ENCODE measurements around the gene SMC5.
A peak's percentile ranks its signal among the peaks of the same experiment; 100 is the strongest.
"Not testable (repeated sequence)": the region's sequence is repeated elsewhere in the genome, so short reads cannot be mapped to it uniquely, and the experiment has no call there.

SMC5 gene

GRCh38 chr9:70258692-70259511 lies at the start of gene SMC5:
SMC5 (plus strand) TSS chr9:70258978; CDS start chr9:70259079, 101 bp downstream.
- DNase-seq (ENCODE audit: extremely low spot score, insufficient read length, low read depth): peak; percentile 83
- FAIRE-seq: peak; percentile 94

DNA sequence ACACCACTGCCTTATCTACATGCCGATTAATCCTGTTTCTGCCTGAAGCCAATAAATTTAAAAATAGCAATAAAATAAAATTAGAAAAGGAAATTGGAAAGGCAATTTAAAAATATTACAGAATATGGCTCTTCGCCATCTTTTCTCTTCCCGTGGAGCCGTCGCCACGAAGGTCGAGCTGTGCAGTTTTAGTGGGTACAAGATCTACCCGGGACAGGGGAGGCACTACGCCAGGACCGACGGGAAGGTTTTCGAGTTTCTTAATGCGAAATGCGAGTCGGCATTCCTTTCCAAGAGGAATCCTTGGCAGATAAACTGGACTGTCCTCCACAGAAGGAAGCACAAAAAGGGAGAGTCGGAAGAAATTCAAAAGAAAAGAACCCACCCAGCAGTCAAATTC lies 41.7 kb upstream of the SMC5 start:
- no peak for FAIRE-seq
- no peak for DNase-seq (ENCODE audit: extremely low spot score, insufficient read length, low read depth)

GRCh38 chr9:70218767-70219166 lies 40.0 kb upstream of the SMC5 start:
- DNase-seq (ENCODE audit: extremely low spot score, insufficient read length, low read depth) (no peak), FAIRE-seq (no peak)

- DNase-seq (ENCODE audit: extremely low spot score, insufficient read length, low read depth) (no peak), FAIRE-seq (no peak)
Measured at GRCh38 chr9:70220216-70220615, 38.6 kb upstream of the SMC5 start.

DNA sequence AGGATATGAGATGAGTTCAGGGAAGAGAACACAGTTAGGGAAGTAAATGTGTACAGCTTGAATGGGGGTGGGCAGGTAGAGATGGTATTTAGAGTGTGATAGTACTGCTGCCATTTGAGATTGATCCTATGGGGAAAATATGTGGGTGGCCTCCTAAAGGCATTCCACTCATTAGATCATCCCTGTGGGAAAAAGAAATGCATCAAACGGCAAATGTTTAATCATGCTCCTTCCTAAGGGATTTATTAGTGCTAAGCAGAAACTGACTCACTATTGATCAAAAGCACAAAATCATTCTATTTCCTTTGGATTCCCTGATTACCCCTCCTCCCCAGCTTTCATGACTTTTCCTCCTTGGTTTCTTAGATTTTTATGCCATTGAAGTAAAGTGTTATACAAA lies 36.4 kb upstream of the SMC5 start:
- FAIRE-seq: no peak
- no peak for DNase-seq (ENCODE audit: extremely low spot score, insufficient read length, low read depth)

GRCh38 chr9:70228118-70228517 lies 30.7 kb upstream of the SMC5 start:
- DNase-seq (ENCODE audit: extremely low spot score, insufficient read length, low read depth) (no peak), FAIRE-seq (no peak)

DNA sequence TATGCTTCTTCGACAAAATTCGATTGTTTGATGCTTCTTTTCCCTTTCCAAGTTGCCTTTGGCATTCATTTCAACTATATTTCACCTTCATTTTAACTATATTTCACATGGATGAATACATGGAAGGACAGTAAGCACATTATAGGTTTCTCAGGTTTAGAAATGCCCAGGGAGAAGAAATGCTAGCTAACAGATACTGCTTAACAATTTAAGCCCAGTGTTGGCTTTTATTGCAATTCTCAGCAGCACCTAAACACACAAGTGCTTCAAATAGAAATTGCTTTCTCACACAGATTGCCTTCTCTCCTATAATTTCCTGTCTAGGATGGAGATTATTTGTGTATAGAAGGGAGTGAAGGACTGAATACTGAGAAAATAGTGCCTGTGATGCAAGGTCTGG lies 30.2 kb upstream of the SMC5 start:
- DNase-seq (ENCODE audit: extremely low spot score, insufficient read length, low read depth): no peak
- no peak for FAIRE-seq

DNA sequence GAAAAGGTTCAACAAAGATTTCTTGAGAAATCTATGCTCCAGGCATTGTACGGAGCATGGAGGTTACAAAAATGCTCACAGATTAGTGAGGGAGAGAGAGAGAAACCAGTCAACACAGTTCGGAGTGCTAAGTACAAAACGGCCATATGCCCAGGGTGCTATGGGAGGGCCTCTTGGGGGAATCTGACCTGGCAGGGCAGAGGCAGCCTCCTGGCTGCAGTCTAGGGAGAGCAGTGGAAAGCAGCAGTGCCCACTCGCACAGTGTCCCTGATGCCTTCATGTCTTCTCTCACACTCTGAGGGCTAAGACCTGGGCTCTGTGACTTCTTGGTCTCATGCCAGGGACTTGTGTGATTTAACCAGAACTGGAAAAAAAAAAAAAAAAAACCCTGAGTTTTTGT lies 29.8 kb upstream of the SMC5 start:
- FAIRE-seq (no peak), DNase-seq (ENCODE audit: extremely low spot score, insufficient read length, low read depth) (no peak)

- no peak for DNase-seq (ENCODE audit: extremely low spot score, insufficient read length, low read depth)
- FAIRE-seq: no peak
Measured at GRCh38 chr9:70229579-70229978, 29.2 kb upstream of the SMC5 start.

GRCh38 chr9:70232476-70232875 lies 26.3 kb upstream of the SMC5 start:
- FAIRE-seq: no peak

DNA sequence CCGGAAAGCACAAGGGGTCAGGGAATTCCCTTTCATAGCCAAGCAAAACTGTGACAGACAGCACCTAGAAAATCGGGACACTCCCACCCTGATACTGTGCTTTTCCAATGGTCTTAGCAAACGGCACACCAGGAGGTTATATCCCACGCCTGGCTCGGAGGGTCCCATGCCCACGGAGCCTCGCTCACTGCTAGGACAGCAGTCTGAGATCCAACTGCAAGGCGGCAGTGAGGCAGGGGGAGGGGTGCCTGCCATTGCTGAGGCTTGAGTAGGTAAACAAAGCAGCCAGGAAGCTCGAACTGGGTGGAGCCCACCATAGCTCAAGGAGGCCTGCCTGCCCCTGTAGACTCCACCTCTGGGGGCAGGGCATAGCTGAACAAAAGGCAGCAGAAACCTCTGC lies 24.6 kb upstream of the SMC5 start:
- FAIRE-seq: not testable (repeated sequence)

More at GRCh38 chr9:70232476-70232875, 26.3 kb upstream of the SMC5 start:
- DNase-seq (ENCODE audit: extremely low spot score, insufficient read length, low read depth): no peak

DNA sequence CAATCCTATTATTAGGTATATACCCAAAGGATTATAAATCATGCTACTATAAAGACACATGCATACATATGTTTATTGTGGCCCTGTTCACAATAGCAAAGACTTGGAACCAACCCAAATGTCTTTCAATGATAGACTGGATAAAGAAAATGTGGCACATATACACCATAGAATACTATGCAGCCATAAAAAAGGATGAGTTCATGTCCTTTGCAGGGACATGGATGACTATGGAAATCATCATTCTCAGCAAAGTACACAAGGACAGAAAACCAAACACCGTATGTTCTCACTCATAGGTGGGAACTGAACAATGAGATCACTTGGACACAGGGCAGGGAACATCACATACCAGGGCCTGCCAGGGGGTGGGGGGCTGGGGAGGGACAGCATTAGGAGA lies 12.8 kb upstream of the SMC5 start:
- DNase-seq (ENCODE audit: extremely low spot score, insufficient read length, low read depth); FAIRE-seq: not testable (repeated sequence)

More for the DNA sequence above, 24.6 kb upstream of the SMC5 start:
- not testable (repeated sequence) for DNase-seq (ENCODE audit: extremely low spot score, insufficient read length, low read depth)

DNA sequence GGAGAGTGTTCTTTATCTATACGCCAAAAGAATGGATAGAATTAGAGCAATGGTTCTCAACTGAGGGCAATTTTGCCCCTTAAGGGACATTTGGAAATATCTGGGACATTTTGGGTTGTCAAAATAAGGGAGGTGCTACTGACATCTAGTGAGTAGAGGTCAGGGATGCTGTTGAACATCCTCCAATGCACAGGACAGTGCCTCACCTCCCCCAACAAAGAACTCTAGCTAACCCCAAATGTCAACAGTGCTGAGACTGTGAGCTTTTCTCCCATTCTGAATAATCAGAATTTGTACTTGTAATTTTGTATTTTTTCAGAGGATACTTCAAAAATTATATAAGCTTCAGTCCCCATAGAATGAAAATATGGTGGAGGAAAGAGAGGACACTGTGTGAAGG lies 8.6 kb upstream of the SMC5 start:
- no peak for DNase-seq (ENCODE audit: extremely low spot score, insufficient read length, low read depth)

GRCh38 chr9:70255486-70255885 lies 3.3 kb upstream of the SMC5 start:
- FAIRE-seq (no peak), DNase-seq (ENCODE audit: extremely low spot score, insufficient read length, low read depth) (no peak)

More for the DNA sequence above, 8.6 kb upstream of the SMC5 start:
- FAIRE-seq: no peak

GRCh38 chr9:70256123-70256551 lies 2.6 kb upstream of the SMC5 start:
- no peak for FAIRE-seq
- DNase-seq (ENCODE audit: extremely low spot score, insufficient read length, low read depth): no peak

- DNase-seq (ENCODE audit: extremely low spot score, insufficient read length, low read depth) (no peak), FAIRE-seq (no peak)
Measured at GRCh38 chr9:70257502-70257901, 1.3 kb upstream of the SMC5 start.

GRCh38 chr9:70257991-70258691 lies 637 bp upstream of the SMC5 start:
- FAIRE-seq: peak; percentile 64
- DNase-seq (ENCODE audit: extremely low spot score, insufficient read length, low read depth): no peak

DNA sequence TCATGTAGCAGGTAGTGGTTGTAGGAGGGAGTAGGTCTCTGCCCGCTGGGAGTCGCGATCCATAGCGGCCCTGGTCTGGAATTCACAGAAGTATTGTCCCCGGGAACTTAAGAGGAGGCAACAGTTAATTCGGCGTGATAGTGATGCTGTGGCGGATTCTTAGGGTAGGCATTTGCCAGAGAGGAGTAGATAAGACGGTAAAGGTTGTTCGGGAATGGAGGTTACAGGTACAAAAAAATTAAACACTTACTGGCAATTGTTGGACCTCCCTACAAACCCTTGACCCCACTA lies 679 bp downstream of the SMC5 start:
- FAIRE-seq (peak; percentile 24), DNase-seq (ENCODE audit: extremely low spot score, insufficient read length, low read depth) (no peak)

DNA sequence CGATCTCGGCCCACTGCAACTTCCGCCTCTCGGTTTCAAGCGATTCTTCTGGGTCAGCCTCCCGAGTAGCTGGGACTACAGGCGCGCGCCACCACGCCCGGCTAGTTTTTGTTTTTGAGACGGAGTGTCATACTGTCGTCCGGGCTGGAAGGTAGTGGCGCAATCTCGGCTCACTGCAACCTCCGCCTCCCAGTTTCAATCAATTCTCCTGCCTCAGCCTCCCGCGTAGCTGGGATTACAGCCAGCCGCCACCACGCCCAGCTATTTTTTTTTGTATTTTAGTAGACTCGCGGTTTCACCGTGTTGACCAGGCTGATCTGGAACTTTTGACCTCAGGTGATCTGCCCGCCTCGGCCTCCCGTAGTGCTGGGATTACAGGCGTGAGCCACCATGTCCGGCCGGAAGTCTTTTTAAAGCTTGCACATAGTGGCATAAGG lies 1.2 kb downstream of the SMC5 start:
- no peak for FAIRE-seq
- no peak for DNase-seq (ENCODE audit: extremely low spot score, insufficient read length, low read depth)

- DNase-seq (ENCODE audit: extremely low spot score, insufficient read length, low read depth) (peak; percentile 2), FAIRE-seq (peak; percentile 96)
Measured at GRCh38 chr9:70260606-70261005, 1.8 kb downstream of the SMC5 start.

GRCh38 chr9:70261131-70261870 lies 2.5 kb downstream of the SMC5 start:
- no peak for DNase-seq (ENCODE audit: extremely low spot score, insufficient read length, low read depth)
- FAIRE-seq: peak; percentile 35

Data from GM18507 (cell line).